ENCODE measurements around the gene GLIPR1L2.

Gene GLIPR1L2

GRCh38 chr12:75477137-75477536 lies 86.2 kb downstream of the GLIPR1L2 start:
- H3K36me3 Mint-ChIP-seq (ENCODE audit: low read depth), result peaks cover 2% of the 10 kb centered on the region
- no peak overlapping the region for H3K4me3 Mint-ChIP-seq
- peaks cover 13% of the 10 kb centered on the region for H3K27me3 Mint-ChIP-seq (ENCODE audit: low read depth)
- peaks cover 41% of the 10 kb centered on the region for H3K4me1 Mint-ChIP-seq (ENCODE audit: low read depth)
- H3K9me3 Mint-ChIP-seq, result no peaks in the 10 kb centered on the region
- H3K27ac Mint-ChIP-seq, result no peak overlapping the region

GRCh38 chr12:75478116-75478794 lies 87.4 kb downstream of the GLIPR1L2 start:
- peaks cover 3% of the 10 kb centered on the region for H3K36me3 Mint-ChIP-seq (ENCODE audit: low read depth)
- peaks cover 50% of the 10 kb centered on the region for H3K4me1 Mint-ChIP-seq (ENCODE audit: low read depth)
- no peaks in the 10 kb centered on the region for H3K9me3 Mint-ChIP-seq
- peaks cover 13% of the 10 kb centered on the region for H3K27me3 Mint-ChIP-seq (ENCODE audit: low read depth)
- no peak overlapping the region for H3K4me3 Mint-ChIP-seq
- peak overlapping the region; percentile 58 for H3K27ac Mint-ChIP-seq

GRCh38 chr12:75479963-75480461 lies 89.1 kb downstream of the GLIPR1L2 start:
- peak overlapping the region; percentile 94 for H3K27ac Mint-ChIP-seq
- H3K9me3 Mint-ChIP-seq, result no peaks in the 10 kb centered on the region
- peaks cover 9% of the 10 kb centered on the region for H3K36me3 Mint-ChIP-seq (ENCODE audit: low read depth)
- peaks cover 58% of the 10 kb centered on the region for H3K4me1 Mint-ChIP-seq (ENCODE audit: low read depth)
- H3K27me3 Mint-ChIP-seq (ENCODE audit: low read depth), result no peaks in the 10 kb centered on the region
- H3K4me3 Mint-ChIP-seq, result peak overlapping the region; percentile 81

GRCh38 chr12:75480469-75480949 lies 89.6 kb downstream of the GLIPR1L2 start, which contains the start of gene GLIPR1:
GLIPR1 (plus strand) TSS chr12:75480755; CDS start chr12:75480881, 126 bp downstream.
- Mint-ChIP-seq H3K4me1 (ENCODE audit: low read depth) (peaks cover 60% of the 10 kb centered on the region), H3K36me3 (ENCODE audit: low read depth) (peaks cover 9% of the 10 kb centered on the region), H3K27ac (peak within 1 kb of the TSS; percentile 94), H3K27me3 (ENCODE audit: low read depth) (no peaks in the 10 kb centered on the region), H3K9me3 (no peaks in the 10 kb centered on the region), H3K4me3 (peak within 1 kb of the TSS; percentile 81)

- Mint-ChIP-seq H3K9me3 (no peaks in the 10 kb centered on the region), H3K4me3 (peak overlapping the region; percentile 81), H3K27ac (peak overlapping the region; percentile 94), H3K4me1 (ENCODE audit: low read depth) (peaks cover 60% of the 10 kb centered on the region), H3K36me3 (ENCODE audit: low read depth) (peaks cover 9% of the 10 kb centered on the region), H3K27me3 (ENCODE audit: low read depth) (no peaks in the 10 kb centered on the region)
Observed at GRCh38 chr12:75481013-75481705, 90.3 kb downstream of the GLIPR1L2 start.

- H3K4me3 Mint-ChIP-seq, result peak overlapping the region; percentile 81
- peaks cover 60% of the 10 kb centered on the region for H3K4me1 Mint-ChIP-seq (ENCODE audit: low read depth)
- H3K27me3 Mint-ChIP-seq (ENCODE audit: low read depth), result no peaks in the 10 kb centered on the region
- peak overlapping the region; percentile 94 for H3K27ac Mint-ChIP-seq
- H3K9me3 Mint-ChIP-seq, result no peaks in the 10 kb centered on the region
- peaks cover 9% of the 10 kb centered on the region for H3K36me3 Mint-ChIP-seq (ENCODE audit: low read depth)
Observed at GRCh38 chr12:75481774-75482173, 90.9 kb downstream of the GLIPR1L2 start.

Measured in T-helper 1 cell treated with Interleukin-12 subunit alpha and Interleukin-12 subunit beta and Interleukin-4 antibody, amounts not matched to agents 30 μg/mL and 1 μg/mL, for 36 hours (primary cell).